Measurements from ENCODE around the gene ABLIM1.

DNA sequence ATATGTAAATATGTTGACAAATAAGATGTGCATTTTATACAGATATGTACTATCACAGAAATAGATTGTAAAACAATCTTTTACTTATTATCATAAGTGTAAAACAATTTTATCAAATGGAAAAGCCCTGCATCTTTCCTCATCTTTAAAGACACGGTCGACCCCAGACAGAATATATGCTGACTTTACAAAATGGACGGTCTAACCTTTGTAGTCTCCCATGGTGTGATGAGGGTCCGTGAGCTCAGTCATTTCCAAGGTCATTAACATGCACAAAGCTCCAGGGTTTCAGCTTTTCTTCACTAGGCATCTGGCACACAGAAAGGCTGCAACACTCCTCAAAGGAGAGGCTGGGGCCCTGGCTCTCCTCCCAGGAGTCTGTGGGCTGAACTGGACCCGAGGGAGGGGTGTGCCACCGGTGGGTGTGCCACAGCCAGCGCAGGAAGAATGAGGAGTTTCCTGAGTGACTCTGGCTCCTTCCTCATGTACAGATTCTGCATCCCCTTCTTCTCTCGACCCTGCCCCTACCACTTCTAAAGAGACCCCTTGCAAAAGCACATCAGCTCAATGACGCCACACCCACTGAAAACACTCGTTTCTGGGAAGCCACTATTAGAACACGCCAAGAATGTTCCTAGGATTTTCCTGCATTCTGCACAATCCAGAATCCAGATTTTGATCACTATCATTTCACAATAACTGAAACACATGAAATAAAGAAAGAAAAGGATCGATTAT, 26.2 kb upstream of the ABLIM1 start:
- TF ChIP-seq TAF1 (IDR thresholded peaks at IDR 0.05; ENCODE audit: low read depth), result no peak
- no peak for TF ChIP-seq EGR1 (IDR thresholded peaks at IDR 0.05)
- no peak for TF ChIP-seq CREB1 (IDR thresholded peaks at IDR 0.05; ENCODE audit: low read depth)
- TF ChIP-seq, protein P1, sequence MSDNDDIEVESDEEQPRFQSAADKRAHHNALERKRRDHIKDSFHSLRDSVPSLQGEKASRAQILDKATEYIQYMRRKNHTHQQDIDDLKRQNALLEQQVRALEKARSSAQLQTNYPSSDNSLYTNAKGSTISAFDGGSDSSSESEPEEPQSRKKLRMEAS (IDR thresholded peaks at IDR 0.05), result no peak

Measured in Ishikawa (cell line).